Gastroesophageal sphincter (tissue), 4 donors: ENCODE results near the gene HMG20A. TPM values are rescaled to one million over a fixed set of nuclear protein-coding genes. Genes with fewer than 3 reads are reported as not detected.
A peak's percentile ranks its signal among the peaks of the same experiment; 100 is the strongest.

ENCODE experiments used
- ATAC-seq: fragments of 150-250 bp; one replicate; pipeline ENCODE4 v1.9.1; 2016; ENCODE audit warnings: mild to moderate bottlenecking, moderate library complexity
- H3K27ac ChIP-seq, 4 donors: fragments of 200-600 bp; sonication (generic) in 3 of 4; 1 replicate in 3 of 4; 2 replicates in 1 of 4; pipeline ENCODE4 v1.5.1; 2016 to 2019
- H3K27me3 ChIP-seq: fragments of 200-600 bp; sonication (generic); one replicate; pipeline ENCODE4 v1.5.1; 2019
- H3K36me3 ChIP-seq, 2 donors: fragments of 200-600 bp; sonication (generic); one replicate each; pipeline ENCODE4 v1.5.1; 2019; ENCODE audit warnings: control low read depth in 1 of 2
- H3K4me1 ChIP-seq, 3 donors: fragments of 200-600 bp; sonication (generic); 1 replicate in 2 of 3; 2 replicates in 1 of 3; pipeline ENCODE4 v1.5.1; 2016 to 2019; ENCODE audit warnings: control low read depth in 2 of 3
- H3K4me3 ChIP-seq, 2 donors: fragments of 200-600 bp; sonication (generic); one replicate each; pipeline ENCODE4 v1.5.1; 2019; ENCODE audit warnings: mild to moderate bottlenecking in 1 of 2, moderate library complexity in 1 of 2
- H3K9me3 ChIP-seq, 3 donors: fragments of 200-600 bp; sonication (generic); one replicate each; pipeline ENCODE4 v1.5.1; 2017 to 2019; ENCODE audit warnings: control low read depth in 2 of 3
- EP300 ChIP-seq: sonication (generic); formaldehyde crosslinking; IDR thresholded peaks from one replicate; pipeline ENCODE4 v1.6.1; 2017; ENCODE audit warnings: antibody characterized with exemption, mild to moderate bottlenecking
- POLR2A ChIP-seq, 2 donors: fragments of 450-650 bp; IDR thresholded peaks; one replicate each; pipeline ENCODE4 v1.6.1; 2017; ENCODE audit warnings: antibody characterized with exemption in 2 of 2, mild to moderate bottlenecking in 2 of 2, moderate library complexity in 1 of 2
- POLR2AphosphoS5 ChIP-seq: sonication (generic); formaldehyde crosslinking; IDR thresholded peaks from one replicate; pipeline ENCODE4 v1.6.1; 2017; ENCODE audit warnings: antibody characterized with exemption
- WGBS, 2 donors: methylation state at CpG; one replicate each; pipeline ENCODE4 v1.1.5; 2018; ENCODE audit warnings: low coverage in 1 of 2; 5-methylcytosine and 5-hydroxymethylcytosine counted together
- total RNA-seq, 4 donors: library from RNA; depleted of rRNA; stranded (reverse); fragments of >200 nt; gene quantifications; one replicate each; pipeline ENCODE4 v1.1.0, GENCODE V29; 2016
- TF ChIP-seq, protein P1 (sequence below), 4 experiments: fragments of 200-600 bp in 2 of 4; fragments of 450-650 bp in 2 of 4; sonication (generic) in 1 of 4; IDR thresholded peaks; one replicate each; pipeline ENCODE4 v1.5.1; 2017 to 2019; ENCODE audit warnings: antibody characterized with exemption in 4 of 4, mild to moderate bottlenecking in 2 of 4, moderate library complexity in 2 of 4

Gene HMG20A
- total RNA-seq, 4 donors from 2014 or later = 23.2 to 47.9 (median 33.2) TPM

DNA sequence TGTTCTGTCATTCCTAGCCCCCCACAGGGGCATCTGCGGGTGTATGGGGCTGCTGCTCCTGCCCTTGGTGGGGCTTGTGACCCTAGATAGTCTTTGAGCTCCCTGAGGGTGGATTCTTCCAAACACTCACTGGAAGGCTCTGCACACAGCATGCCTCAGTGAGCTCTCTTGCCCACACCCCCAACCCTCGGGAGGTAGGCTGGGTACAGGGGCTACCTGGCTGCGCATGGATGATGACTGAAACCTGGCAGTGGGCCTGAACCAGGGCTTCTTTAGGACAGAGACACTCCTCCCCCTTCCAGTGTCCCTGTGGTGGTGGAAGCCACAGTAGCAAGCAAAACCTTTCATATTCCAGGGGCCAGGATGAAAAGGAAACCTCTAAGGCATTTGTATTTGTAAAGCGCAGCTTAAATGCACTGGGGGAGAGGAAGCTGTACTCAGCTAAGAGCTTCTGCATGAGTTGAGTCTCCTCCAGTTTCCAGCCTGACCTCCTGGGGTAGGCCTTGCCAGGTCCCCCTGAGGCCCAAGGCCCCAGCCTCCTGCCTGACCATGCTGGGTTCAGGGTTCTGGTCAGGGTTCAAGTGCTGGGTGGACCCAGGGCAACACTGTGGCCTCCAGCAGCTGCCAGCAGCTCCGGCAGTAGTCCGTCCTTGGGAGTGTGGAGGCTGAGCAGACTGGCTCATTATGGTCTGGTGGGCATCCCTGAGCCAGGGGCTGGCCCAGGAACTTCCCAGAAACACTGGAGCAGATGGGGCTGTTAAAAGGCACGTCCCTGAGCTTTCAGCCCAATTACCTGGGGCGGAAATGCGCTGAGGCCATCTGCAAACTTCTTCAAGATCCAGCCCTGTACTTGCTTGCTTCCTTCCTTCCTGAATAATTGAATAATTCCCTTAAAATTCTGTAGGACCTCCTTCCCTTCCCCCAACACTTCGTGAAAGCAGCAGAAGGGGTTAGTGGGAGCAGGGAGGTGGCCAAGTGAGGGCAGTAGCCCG, 89.7 kb downstream of the HMG20A start:
- peaks cover 0 to 5% (median 0%) of the 10 kb centered on the region in 3 donors for H3K9me3 ChIP-seq
- no peaks in the 10 kb centered on the region for H3K27me3 ChIP-seq
- 67 to 89% methylated on average over 1 to 2 of the region's 11 CpGs for WGBS, 2 donors
- TF ChIP-seq, protein P1, sequence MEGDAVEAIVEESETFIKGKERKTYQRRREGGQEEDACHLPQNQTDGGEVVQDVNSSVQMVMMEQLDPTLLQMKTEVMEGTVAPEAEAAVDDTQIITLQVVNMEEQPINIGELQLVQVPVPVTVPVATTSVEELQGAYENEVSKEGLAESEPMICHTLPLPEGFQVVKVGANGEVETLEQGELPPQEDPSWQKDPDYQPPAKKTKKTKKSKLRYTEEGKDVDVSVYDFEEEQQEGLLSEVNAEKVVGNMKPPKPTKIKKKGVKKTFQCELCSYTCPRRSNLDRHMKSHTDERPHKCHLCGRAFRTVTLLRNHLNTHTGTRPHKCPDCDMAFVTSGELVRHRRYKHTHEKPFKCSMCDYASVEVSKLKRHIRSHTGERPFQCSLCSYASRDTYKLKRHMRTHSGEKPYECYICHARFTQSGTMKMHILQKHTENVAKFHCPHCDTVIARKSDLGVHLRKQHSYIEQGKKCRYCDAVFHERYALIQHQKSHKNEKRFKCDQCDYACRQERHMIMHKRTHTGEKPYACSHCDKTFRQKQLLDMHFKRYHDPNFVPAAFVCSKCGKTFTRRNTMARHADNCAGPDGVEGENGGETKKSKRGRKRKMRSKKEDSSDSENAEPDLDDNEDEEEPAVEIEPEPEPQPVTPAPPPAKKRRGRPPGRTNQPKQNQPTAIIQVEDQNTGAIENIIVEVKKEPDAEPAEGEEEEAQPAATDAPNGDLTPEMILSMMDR (IDR thresholded peaks at IDR 0.05) = no peak
- TF ChIP-seq POLR2AphosphoS5 = no peak
- no peak for TF ChIP-seq POLR2A (IDR thresholded peaks at IDR 0.05)
- TF ChIP-seq EP300 = no peak
- peak overlapping the region in 1 of 4 donors; percentile 26 for H3K27ac ChIP-seq
- peaks cover 0 to 41% (median 17%) of the 10 kb centered on the region in 3 donors for H3K4me1 ChIP-seq
- no peak for ATAC-seq
- H3K36me3 ChIP-seq = no peaks in the 10 kb centered on the region
- no peak overlapping the region for H3K4me3 ChIP-seq

DNA sequence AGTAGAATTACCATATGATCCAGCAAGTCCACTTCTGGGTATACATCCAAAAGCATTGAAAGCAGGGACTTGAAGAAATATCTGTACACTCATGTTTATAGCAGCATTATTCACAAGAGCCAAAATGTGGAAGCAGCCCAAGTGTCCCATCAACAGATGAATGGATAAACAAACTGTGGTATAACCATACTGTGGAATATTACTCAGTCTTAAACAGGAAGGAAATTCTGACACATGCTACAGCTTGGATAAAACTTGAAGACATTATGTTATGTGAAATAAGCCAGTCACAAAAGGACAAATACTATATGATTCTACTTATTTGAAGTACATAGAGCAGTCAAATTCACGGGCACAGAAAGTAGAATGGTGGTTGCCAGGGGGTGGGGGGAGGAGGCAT, 91.2 kb downstream of the HMG20A start:
- Histone ChIP-seq H3K27ac (no peak overlapping the region), H3K9me3 (peaks cover 0 to 5% (median 0%) of the 10 kb centered on the region in 3 donors), H3K4me1 (peaks cover 0 to 26% (median 17%) of the 10 kb centered on the region in 3 donors), H3K27me3 (no peaks in the 10 kb centered on the region), H3K4me3 (no peak overlapping the region), H3K36me3 (no peaks in the 10 kb centered on the region)
- ATAC-seq = no peak
- TF ChIP-seq, protein P1 (IDR thresholded peaks at IDR 0.05) = no peak
- TF ChIP-seq POLR2AphosphoS5 (no peak), POLR2A (IDR thresholded peaks at IDR 0.05) (no peak), EP300 (no peak)
- WGBS, 2 donors = 88 to 100% methylated on average over 1 of the region's 1 CpG

DNA sequence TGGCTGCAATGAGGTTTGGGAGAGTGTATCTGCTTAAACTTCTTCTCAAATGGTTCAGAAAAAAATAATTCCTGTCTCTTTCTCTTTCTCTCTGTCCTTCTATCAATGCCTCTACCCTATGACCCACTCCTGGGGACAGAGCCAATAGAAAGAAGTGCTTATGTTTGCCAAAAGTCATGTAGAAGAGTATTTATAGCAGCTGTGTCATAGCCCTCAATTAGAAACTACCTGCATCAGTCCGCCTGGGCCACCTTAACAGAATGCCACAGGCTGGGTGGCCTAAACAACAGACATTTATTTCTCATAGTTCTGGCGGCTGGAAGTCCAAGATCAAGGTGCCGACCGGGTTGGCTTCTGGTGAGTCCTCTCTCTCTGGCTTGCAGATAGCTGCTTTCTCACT, 92.5 kb downstream of the HMG20A start:
- WGBS, 2 donors = 75 to 84% methylated on average over 3 of the region's 4 CpGs
- Histone ChIP-seq H3K27ac (no peak overlapping the region), H3K4me1 (peaks cover 0 to 13% (median 7%) of the 10 kb centered on the region in 3 donors), H3K27me3 (no peaks in the 10 kb centered on the region), H3K4me3 (no peak overlapping the region), H3K36me3 (no peaks in the 10 kb centered on the region), H3K9me3 (peaks cover 0 to 5% (median 0%) of the 10 kb centered on the region in 3 donors)
- ATAC-seq = no peak
- TF ChIP-seq POLR2A (IDR thresholded peaks at IDR 0.05) = no peak
- TF ChIP-seq, protein P1 (IDR thresholded peaks at IDR 0.05) = no peak
- no peak for TF ChIP-seq POLR2AphosphoS5
- TF ChIP-seq EP300 = no peak

DNA sequence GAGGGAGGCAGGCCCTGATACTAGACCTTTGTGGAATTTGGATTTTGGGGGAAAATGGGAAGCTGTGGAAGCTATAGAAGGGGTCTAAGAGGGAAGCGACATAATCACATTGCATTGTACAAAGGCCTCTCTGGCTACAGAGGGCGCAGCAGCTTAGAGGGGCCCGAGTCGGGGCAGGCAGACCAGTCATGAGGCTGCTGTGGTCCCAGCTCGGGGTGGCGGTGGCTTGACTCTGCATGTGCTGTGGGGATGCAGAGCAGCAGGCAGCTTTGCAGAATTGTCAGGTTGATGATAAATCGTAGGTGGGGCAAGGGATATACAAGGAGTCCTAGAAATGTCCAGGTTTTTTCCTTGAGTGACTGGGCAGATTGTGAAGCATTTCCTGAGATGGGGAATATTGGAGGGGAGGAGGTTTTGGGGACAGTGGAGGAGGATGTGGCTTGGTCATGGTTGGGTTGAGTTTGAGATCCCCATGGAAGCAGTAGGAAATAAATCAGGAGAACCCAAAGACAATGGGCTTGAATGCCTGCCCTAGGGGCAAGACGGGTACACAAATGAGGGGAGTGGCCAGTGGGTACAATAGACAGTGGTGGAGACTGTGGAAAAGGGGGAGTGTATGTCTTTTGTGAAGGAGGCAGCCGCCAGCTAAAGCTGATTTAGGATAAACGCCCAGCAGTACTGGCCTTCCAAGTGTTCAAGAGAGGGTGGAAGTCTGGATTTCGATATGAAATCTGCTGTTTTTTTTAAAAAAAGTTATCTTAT, 94.1 kb downstream of the HMG20A start:
- no peak for ATAC-seq
- WGBS, 2 donors = 80 to 85% methylated on average over 10 to 11 of the region's 11 CpGs
- no peak for TF ChIP-seq POLR2A (IDR thresholded peaks at IDR 0.05)
- no peak for TF ChIP-seq EP300
- TF ChIP-seq, protein P1 (IDR thresholded peaks at IDR 0.05) = no peak
- no peak for TF ChIP-seq POLR2AphosphoS5

More for the DNA sequence above, 94.1 kb downstream of the HMG20A start:
- Histone ChIP-seq H3K4me1 (no peaks in the 10 kb centered on the region), H3K36me3 (no peaks in the 10 kb centered on the region), H3K4me3 (no peak overlapping the region), H3K27me3 (no peaks in the 10 kb centered on the region), H3K27ac (no peak overlapping the region), H3K9me3 (peaks cover 0 to 5% (median 0%) of the 10 kb centered on the region in 3 donors)
